Measurements from ENCODE around the gene RIMS3.

The RIMS3 gene

DNA sequence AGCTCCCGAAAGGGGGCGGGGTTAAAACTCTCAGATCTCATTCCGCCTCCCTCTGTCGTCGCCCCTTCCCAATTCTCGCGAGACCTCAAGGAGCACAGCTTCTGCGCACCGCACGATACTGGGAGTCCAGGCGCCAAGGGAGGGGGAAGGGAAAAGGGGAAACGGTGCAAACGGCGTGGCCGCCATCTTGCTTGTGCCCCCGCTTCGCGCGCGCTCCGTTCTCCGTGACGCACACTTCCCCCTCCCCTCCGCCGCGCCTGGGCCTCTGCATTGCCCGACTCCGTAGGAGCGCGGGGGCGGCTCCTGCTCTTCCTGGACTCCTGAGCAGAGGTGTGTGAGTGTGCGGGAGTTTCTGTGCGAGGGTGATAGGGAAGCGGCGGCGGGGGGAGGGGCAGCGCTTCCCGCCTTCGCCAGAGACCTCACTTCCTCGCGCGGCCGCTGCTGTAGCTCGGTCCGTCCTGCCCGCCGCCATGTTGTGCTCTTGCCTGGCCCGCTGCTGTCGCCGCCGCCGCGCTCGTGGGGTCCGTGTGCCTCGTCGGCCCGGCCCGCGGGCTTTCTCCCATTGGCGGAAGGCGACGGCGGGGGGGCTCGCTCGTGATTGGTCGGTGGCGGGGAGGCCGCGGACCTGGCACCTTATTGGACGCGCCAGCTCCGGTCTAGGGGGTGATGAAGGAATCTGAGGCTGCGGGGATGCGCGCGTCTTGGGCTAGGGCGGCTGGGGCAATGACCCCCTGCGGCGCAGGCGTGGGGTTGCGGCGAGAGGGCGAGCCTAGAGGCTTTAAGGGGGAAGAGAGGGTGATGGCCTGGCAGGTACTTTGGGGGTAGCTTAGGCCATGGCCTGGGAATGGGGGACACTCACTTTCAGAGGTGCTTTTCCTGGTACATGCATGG, 26.3 kb upstream of the RIMS3 start, which contains the start of gene NFYC:
TSS of gene NFYC (plus strand) at position 167 of the 891 bp plus-strand sequence. CDS start 47,140 bp downstream, outside the sequence.
- DNase-seq: peak; percentile 98

DNA sequence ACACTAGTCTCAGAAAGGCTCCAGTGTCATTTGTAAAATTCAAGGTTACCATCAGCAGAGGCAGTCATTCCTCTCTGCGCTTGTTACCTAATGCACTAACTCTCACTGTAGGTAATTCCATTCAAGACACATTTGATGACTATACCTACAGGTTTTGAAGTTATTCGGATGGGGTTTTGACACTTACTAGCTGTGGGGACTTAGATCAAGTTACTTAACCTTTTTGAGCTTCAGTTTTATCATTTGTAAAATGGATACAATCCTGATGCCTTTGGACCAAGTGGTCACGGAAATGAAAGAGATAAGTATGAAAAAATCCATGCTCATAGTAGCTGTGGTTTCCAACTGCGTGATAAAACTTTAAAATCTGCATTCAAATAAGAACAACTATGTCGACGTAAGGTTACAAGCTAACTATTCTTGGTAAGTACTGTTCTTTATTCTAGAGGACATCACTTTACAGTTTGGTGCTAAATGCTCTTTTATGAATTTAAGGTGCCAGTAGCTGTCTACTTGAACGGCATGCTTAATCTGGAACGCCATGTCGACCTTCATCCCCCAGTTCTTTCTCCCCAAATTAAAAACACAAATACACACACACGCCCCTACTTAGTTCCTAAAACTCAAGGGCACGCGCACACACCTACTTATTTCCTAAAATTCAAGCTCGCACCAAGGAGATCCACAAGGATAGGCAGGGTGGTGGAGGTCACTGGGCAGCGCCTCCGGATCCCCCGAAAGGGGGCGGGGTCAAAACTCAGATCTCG, 25.5 kb upstream of the RIMS3 start:
- no peak for DNase-seq

DNA sequence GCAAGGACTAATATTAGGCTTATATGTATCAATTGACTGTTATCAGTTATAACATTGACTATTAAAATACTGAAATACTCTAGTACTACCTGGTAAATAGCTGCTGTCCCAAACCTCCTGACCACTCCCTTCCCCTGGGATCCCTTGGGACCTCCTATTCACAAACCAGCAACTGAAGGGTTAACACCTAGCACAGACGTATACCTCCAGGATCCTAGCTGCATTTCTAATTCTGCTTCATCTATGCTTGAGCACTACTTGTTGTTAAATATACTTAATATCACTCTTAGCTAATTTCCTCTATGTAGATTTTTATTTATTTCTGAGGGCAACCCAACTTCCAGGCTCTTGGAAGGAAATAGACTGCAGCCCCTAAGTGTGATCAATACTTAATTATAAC, 24.3 kb upstream of the RIMS3 start:
- no peak for DNase-seq

DNA sequence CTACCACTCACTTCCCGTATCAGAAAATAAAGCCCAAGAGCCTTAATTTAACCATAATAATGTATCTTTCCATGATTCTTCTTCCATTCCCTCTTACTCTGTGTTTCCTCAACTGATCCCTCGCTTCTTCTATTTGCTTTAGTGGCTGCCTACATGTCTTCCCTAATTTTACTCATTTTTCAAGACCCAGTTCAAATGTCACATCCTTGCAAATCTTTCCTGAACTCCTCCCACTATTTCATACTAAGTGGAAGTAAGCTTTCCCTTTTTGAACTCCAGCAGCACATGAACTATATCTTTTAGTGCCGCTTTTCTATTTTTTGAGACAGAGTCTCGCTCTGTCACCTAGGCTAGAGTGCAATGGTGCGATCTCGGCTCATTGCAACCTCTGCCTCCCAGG, 22.2 kb upstream of the RIMS3 start:
- no peak for DNase-seq

DNA sequence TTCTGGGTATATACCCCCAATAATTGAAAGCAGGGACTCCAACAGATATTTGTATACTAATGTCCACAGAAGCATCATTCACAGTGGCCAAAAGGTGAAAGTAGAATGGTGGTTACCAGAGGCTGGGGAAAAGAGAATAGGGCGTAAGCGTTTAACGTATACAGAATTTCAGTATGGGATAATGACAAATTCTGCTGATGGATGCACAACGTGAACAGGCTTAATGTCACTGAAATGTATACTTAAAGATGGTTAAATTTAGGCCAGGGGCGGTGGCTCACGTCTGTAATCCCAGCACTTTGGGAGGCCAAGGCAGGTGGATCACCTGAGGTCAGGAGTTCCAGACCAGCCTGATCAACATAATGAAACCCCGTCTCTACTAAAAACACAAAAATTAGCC, 21.6 kb upstream of the RIMS3 start:
- no peak for DNase-seq

DNA sequence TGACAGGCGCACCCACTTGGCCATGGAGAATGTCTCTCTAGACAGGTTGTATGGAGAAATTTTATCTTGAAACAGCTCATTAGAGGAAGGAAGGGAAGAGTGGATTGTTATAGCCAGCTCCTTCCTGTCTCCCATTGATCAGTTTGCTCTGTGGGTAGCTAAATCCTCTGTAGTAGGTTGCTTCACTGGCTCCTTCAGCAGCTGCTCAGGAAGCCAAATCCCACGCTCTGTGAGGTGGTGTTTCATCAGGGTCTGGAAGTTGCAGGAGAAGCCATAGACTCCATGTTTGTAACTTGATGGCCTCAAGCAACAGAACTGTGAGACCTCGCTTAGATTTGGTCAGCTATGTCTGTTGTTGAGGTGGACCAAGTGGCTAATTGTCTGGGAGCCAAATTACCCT, 19.2 kb upstream of the RIMS3 start:
- DNase-seq: no peak

DNA sequence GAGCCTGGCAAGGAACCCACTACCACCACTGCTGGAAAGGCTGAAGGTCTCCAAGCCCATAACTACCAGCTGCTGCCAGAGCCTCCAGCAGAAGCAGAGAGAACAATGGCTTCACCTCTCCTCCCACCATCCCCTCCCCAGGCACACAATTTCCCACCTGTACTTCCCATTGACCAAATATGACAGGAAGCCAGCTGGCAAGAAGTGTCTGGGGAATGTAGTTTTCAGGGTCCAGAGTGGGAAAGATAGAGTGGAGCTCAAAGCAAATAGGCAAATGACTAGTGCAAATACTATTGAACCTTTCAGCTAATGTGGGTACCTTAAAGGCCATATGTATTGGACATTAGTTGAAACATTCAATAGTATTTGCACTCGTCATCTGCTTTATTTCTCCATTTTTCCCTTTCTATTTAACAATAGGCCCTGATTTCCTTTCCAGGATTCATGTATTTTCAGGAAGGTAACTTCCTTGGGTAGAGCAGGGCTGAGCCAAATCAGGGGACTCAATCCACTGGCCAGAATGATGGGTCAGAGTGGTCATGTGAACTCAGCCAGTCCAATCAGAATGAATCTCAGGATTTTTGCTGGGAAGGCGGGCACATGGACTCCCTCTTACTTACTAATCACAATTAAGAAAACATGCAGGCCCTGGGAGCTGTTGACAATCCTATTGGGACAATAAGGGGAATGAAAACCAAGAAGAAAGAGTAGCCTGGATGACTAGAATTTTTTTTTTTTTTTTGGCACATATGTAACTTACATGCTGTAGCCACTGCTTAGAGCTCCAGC, 13.9 kb upstream of the RIMS3 start:
- no peak for DNase-seq

DNA sequence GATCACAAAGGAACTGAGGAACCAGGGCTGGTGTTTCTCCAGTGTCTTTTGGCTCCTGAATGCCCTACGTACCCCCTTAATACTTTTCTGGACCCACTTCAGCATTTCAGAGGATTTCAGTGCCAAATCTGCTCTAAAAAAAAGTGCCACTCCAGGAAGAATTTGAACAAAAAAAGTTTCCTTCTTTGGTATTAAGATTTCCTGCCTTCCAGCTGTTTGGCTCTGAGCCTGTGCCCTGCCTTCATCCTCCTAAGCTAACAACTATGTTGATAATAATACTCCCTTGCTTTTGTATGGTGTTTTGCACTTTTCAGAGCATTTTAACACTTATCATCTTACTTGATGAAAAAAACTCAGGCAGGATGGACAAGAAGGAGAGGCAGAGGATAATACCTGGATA, 11.0 kb upstream of the RIMS3 start:
- DNase-seq: no peak

DNA sequence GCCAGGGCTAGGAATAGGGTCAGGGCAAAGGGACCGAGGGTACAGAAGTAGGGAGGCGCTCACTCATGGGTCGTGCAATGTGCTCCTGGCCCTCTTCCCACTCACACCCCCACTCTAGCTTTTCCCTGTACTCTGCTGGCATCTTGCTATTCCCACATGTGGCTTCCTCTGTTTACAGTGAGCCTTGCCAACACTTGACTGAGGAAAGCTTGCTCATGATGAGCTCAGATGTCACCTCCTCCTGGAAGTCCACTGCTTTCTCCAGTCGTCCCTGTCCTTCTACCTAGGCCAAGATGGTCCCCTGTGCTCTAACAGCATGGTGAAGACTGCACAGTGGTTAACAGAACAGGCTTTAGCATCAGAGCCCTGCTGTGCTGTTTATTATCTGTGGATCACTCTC, 8.0 kb upstream of the RIMS3 start:
- no peak for DNase-seq

DNA sequence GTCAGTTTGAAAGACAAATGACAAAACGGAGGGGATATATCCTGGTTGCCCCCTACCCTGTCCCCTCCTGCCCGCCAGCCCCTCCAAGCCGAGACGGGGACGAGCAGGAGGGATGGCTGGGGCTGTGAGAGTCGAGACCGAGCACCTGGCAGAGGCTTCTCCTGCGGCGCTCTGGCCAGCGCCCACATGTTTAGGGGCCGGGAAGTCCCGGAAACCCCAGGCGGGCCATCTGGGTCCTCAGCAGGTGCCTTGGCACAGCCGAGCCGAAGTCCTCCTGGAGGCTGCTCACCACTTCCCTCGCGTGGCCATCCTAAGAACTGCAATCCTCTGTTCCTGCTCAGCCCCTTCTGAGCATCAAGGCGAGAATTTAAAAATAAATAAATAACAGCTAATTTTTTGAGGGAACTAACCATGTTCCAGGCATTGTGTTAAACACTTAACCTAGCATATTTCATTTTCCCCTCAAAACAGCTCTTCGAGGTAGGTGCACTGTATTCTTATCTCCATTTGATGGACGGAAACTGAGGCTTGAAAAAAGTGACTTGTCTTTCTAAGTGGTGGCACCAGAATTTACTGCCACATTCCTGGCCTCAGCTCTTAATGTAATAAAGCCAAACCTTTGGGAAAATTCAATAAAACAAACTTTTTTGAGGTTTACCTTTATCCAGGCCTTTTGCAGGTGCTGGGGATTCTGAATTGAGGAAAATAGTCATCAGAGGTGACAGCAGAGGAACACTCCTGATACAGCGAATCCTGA, 3.5 kb upstream of the RIMS3 start:
- DNase-seq: peak; percentile 88

GRCh38 chr1:40664791-40665190, 691 bp downstream of the RIMS3 start:
- no peak for DNase-seq

GRCh38 chr1:40664167-40664537, 1.3 kb downstream of the RIMS3 start:
- no peak for DNase-seq

GRCh38 chr1:40663324-40664166, 1.9 kb downstream of the RIMS3 start:
- DNase-seq: peak; percentile 68

DNA sequence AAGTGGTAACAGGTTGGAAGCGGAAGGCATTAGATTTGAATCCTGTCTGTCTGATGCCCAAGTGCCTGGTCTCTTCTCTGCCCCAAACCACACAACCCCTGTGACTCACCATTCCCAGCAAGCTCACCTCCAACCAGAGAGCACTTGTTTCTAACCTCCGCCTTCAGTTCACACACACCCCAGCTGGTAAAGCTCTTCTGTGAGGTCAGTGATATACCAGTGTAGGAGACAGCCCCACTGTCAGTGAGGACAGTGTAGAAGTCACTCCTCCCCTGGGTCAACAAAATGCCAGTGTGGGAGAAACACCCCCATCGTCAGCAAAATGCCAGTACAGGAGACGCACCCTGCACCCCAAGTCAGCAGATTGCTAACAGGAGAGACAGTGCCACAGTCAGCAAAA, 2.6 kb downstream of the RIMS3 start:
- DNase-seq: no peak

- no peak for DNase-seq
Measured at GRCh38 chr1:40662151-40662550, 3.3 kb downstream of the RIMS3 start.

GRCh38 chr1:40661678-40662077, 3.8 kb downstream of the RIMS3 start:
- no peak for DNase-seq

DNA sequence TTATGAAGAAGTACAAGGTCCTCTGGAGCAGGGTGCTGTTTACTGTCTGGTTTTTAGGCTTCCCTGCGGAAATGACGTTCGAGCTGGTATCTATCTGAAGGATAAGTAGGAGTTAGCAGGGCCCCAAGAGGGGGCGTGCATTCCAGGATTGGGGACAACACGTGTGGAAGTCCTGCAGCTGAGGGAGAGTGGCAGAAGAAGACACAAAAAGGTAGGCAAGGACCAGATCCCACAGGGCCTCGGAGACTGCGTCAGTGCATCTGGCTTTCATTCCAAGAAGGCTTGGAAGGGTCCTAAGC, 5.9 kb downstream of the RIMS3 start:
- no peak for DNase-seq

GRCh38 chr1:40658751-40659648, 6.5 kb downstream of the RIMS3 start:
- DNase-seq: no peak

- DNase-seq: no peak
Measured at GRCh38 chr1:40657046-40657445, 8.4 kb downstream of the RIMS3 start.

GRCh38 chr1:40653851-40654537, 11.5 kb downstream of the RIMS3 start:
- peak; percentile 84 for DNase-seq
